HEK293T (cell line): ENCODE data around the gene CRHR2.

Source experiments
- CTCF ChIA-PET: fragments of 350-600 bp; formaldehyde crosslinking; extraction: SDS; loops from one replicate; lab custom pipeline; 2021; ENCODE audit warnings: antibody characterized with exemption, inconsistent platforms; lab: Yijun Ruan, JAX
- POLR2A ChIA-PET: fragments of 350-600 bp; formaldehyde crosslinking; extraction: SDS; loops from one replicate; lab custom pipeline; 2020; ENCODE audit warnings: antibody characterized with exemption, inconsistent platforms; lab: Yijun Ruan, JAX
- DNase-seq: peaks from one replicate; pipeline ENCODE4 v3.0.0; 2012; ENCODE audit warnings: mixed read lengths; ENCODE audit errors: extremely low spot score
- ARNT ChIP-seq: fragments of 450-650 bp; IDR thresholded peaks from 2 replicates; pipeline ENCODE4 v1.6.1; 2017; ENCODE audit warnings: mild to moderate bottlenecking
- BHLHE40 ChIP-seq: fragments of 450-650 bp; IDR thresholded peaks from 2 replicates; pipeline ENCODE4 v1.6.1; 2016; ENCODE audit warnings: mild to moderate bottlenecking, moderate library complexity, borderline replicate concordance
- CTBP1 ChIP-seq: fragments of 450-650 bp; IDR thresholded peaks from 2 replicates; pipeline ENCODE4 v1.6.1; 2016; ENCODE audit warnings: borderline replicate concordance
- ELF4 ChIP-seq: fragments of 450-650 bp; IDR thresholded peaks from 2 replicates; pipeline ENCODE4 v1.6.1; 2017; ENCODE audit warnings: antibody characterized with exemption
- FOXA1 ChIP-seq: fragments of 450-650 bp; IDR thresholded peaks from 2 replicates; pipeline ENCODE4 v1.6.1; 2016; ENCODE audit warnings: mild to moderate bottlenecking
- FOXK2 ChIP-seq: fragments of 450-650 bp; IDR thresholded peaks from 2 replicates; pipeline ENCODE4 v1.6.1; 2016; ENCODE audit warnings: mild to moderate bottlenecking
- FOXM1 ChIP-seq: fragments of 450-650 bp; IDR thresholded peaks from 2 replicates; pipeline ENCODE4 v1.6.1; 2017; ENCODE audit warnings: mild to moderate bottlenecking, borderline replicate concordance
- HDGF ChIP-seq: fragments of 450-650 bp; IDR thresholded peaks from 2 replicates; pipeline ENCODE4 v1.6.1; 2017; ENCODE audit warnings: antibody characterized with exemption, borderline replicate concordance
- L3MBTL2 ChIP-seq: fragments of 450-650 bp; conservative IDR thresholded peaks from 2 replicates; pipeline ENCODE4 v1.6.1; 2016; ENCODE audit warnings: mild to moderate bottlenecking
- LEF1 ChIP-seq: fragments of 450-650 bp; IDR thresholded peaks from 2 replicates; pipeline ENCODE4 v1.6.1; 2017; ENCODE audit warnings: mild to moderate bottlenecking, borderline replicate concordance
- NFRKB ChIP-seq: fragments of 450-650 bp; IDR thresholded peaks from 2 replicates; pipeline ENCODE4 v1.6.1; 2016; ENCODE audit warnings: mild to moderate bottlenecking, moderate library complexity
- PKNOX1 ChIP-seq: fragments of 450-650 bp; IDR thresholded peaks from 2 replicates; pipeline ENCODE4 v1.6.1; 2016
- SP1 ChIP-seq: fragments of 450-650 bp; IDR thresholded peaks from 2 replicates; pipeline ENCODE4 v1.6.1; 2017
- SUZ12 ChIP-seq: fragments of 450-650 bp; IDR thresholded peaks from 2 replicates; pipeline ENCODE4 v1.6.1; 2016; ENCODE audit warnings: mild to moderate bottlenecking
- TARDBP ChIP-seq: fragments of 450-650 bp; IDR thresholded peaks from 2 replicates; pipeline ENCODE4 v1.6.1; 2016
- ZNF384 ChIP-seq: fragments of 450-650 bp; IDR thresholded peaks from 2 replicates; pipeline ENCODE4 v1.6.1; 2016

CRHR2 gene

GRCh38 chr7:30682212-30683083 is at the start of gene CRHR2:
CRHR2 (minus strand) TSS chr7:30682456; CDS start chr7:30682280, 176 bp downstream.
- peak; percentile 62 for DNase-seq
- POLR2A ChIA-PET, result no interaction called here
- CTCF ChIA-PET, result interaction anchor here (0.6 to 1.2 kb wide), 4 partner anchors 9 to 178 kb away, joined by 3 to 5 read pairs (median 3); no protein-coding TSS in a partner anchor
- no peak for TF ChIP-seq NFRKB
- no peak for TF ChIP-seq LEF1
- no peak for TF ChIP-seq CTBP1
- no peak for TF ChIP-seq HDGF
- TF ChIP-seq SP1, result no peak
- peak; percentile 89 for TF ChIP-seq L3MBTL2
- TF ChIP-seq FOXA1, result no peak
- no peak for TF ChIP-seq BHLHE40
- no peak for TF ChIP-seq ARNT

- POLR2A ChIA-PET, result no interaction called here
Observed at GRCh38 chr7:30731581-30731980, 49.3 kb upstream of the CRHR2 start.

DNA sequence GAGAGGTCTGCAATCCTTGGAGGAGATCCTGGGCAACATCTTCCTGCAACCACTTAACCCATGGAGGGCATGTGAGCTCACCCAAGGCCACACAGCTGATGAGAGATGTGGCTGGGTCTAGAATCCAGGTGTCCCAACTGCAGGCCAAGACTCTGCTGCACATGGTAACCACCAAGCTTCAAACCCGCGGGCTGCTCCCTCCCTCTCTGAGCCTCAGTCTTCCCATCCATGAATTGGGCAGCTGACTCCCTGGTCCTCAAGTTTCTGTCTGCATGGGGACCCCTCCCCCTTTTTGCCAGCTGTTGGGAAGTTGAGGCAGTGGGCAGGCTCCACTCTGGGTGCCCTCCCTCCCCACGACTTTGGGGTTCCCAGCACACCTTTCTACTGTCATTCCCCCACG is 48.7 kb upstream of the CRHR2 start:
- POLR2A ChIA-PET, result no interaction called here
- no peak for TF ChIP-seq ELF4
- TF ChIP-seq NFRKB, result no peak
- TF ChIP-seq LEF1, result no peak
- TF ChIP-seq SUZ12, result no peak
- no peak for TF ChIP-seq FOXM1
- TF ChIP-seq SP1, result no peak
- no peak for TF ChIP-seq ZNF384
- TF ChIP-seq HDGF, result no peak
- TF ChIP-seq TARDBP, result no peak
- TF ChIP-seq FOXK2, result no peak
- no peak for TF ChIP-seq PKNOX1
- CTCF ChIA-PET, result no interaction called here
- no peak for DNase-seq

More at GRCh38 chr7:30731581-30731980, 49.3 kb upstream of the CRHR2 start:
- TF ChIP-seq ARNT (no peak), SP1 (no peak), TARDBP (no peak), LEF1 (no peak)
- CTCF ChIA-PET, result interaction anchor here (0.7 kb wide), 1 partner anchor 46 kb away, joined by 3 read pairs; no protein-coding TSS in a partner anchor
- no peak for DNase-seq

- CTCF ChIA-PET, result no interaction called here
- POLR2A ChIA-PET, result no interaction called here
- TF ChIP-seq FOXA1 (no peak), HDGF (no peak), L3MBTL2 (no peak), CTBP1 (no peak), TARDBP (no peak), LEF1 (no peak), FOXK2 (no peak), ARNT (no peak), BHLHE40 (no peak)
Observed at GRCh38 chr7:30730097-30730496, 47.8 kb upstream of the CRHR2 start.

DNA sequence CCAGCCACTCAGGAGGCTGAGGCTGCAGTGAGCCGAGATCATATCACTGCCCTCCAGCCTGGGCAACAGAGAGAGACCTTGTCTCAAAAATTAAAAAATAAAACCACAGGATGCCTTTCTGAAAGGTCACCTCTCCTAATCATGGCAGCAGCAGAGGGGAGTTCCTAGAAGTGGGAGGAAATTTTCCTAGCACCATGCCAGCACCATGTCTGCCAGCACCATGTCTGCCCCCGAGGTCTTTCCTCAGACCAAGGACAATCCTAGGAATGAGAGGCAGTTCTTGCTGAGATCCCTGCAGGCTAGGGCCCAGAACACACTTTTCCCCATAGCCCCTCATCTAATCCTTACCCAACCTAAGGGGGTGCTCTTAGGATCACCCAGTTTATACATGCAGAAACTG is 47.4 kb upstream of the CRHR2 start:
- CTCF ChIA-PET, result no interaction called here
- POLR2A ChIA-PET, result no interaction called here
- no peak for DNase-seq
- no peak for TF ChIP-seq ELF4
- no peak for TF ChIP-seq ARNT
- no peak for TF ChIP-seq FOXK2
- TF ChIP-seq L3MBTL2, result no peak
- no peak for TF ChIP-seq ZNF384
- no peak for TF ChIP-seq LEF1
- TF ChIP-seq CTBP1, result no peak
- TF ChIP-seq FOXA1, result no peak
- no peak for TF ChIP-seq NFRKB
- TF ChIP-seq TARDBP, result no peak
- no peak for TF ChIP-seq SUZ12
- no peak for TF ChIP-seq SP1
- no peak for TF ChIP-seq HDGF
- TF ChIP-seq FOXM1, result no peak

More at GRCh38 chr7:30730097-30730496, 47.8 kb upstream of the CRHR2 start:
- no peak for DNase-seq

DNA sequence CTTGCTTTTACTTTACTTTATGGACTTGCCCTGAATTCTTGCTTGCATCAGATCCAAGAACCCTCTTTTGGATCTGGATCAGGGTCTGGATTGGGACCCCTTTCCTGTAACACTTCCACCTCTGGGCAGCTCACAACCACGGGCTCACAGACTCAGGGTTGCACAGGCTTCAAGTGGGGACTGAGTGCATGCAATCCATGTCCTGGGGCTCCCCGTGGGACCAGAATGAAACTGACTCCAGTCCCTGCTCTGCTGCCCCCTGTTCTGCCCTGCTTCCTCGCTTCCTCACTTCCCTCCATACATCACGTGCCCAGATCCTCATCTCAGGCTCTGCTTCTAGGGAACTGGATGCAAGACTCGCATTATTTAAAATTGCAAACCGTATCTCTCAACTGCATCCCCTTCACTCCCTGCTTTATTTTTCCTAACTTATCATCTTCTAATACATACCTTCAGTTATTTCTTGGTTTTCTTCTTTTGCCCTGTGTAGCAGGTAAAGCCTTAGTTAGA is 46.4 kb upstream of the CRHR2 start:
- DNase-seq, result no peak
- ChIA-PET CTCF (no interaction called here), POLR2A (no interaction called here)
- TF ChIP-seq ARNT, result no peak
- no peak for TF ChIP-seq FOXM1
- TF ChIP-seq PKNOX1, result no peak
- no peak for TF ChIP-seq TARDBP
- no peak for TF ChIP-seq HDGF
- no peak for TF ChIP-seq FOXK2
